Suprapubic skin (tissue), 4 donors: ENCODE data around the gene PTK6.

Experiments
- POLR2A ChIP-seq, 2 donors: fragments of 450-650 bp; IDR thresholded peaks; one replicate each; pipeline ENCODE4 v1.6.1; 2017; ENCODE audit warnings: antibody characterized with exemption in 2 of 2, mild to moderate bottlenecking in 2 of 2, moderate library complexity in 2 of 2
- POLR2AphosphoS5 ChIP-seq, 3 donors: sonication (generic); formaldehyde crosslinking; IDR thresholded peaks; one replicate each; pipeline ENCODE4 v1.6.1; 2017; ENCODE audit warnings: antibody characterized with exemption in 3 of 3
- TF ChIP-seq, protein P1 (sequence below), 2 donors: fragments of 200-600 bp in 1 of 2; fragments of 450-650 bp in 1 of 2; sonication (generic) in 1 of 2; IDR thresholded peaks; one replicate each; pipeline ENCODE4 v1.5.1; 2016 to 2019; ENCODE audit warnings: antibody characterized with exemption in 2 of 2, mild to moderate bottlenecking in 1 of 2, moderate library complexity in 1 of 2

DNA sequence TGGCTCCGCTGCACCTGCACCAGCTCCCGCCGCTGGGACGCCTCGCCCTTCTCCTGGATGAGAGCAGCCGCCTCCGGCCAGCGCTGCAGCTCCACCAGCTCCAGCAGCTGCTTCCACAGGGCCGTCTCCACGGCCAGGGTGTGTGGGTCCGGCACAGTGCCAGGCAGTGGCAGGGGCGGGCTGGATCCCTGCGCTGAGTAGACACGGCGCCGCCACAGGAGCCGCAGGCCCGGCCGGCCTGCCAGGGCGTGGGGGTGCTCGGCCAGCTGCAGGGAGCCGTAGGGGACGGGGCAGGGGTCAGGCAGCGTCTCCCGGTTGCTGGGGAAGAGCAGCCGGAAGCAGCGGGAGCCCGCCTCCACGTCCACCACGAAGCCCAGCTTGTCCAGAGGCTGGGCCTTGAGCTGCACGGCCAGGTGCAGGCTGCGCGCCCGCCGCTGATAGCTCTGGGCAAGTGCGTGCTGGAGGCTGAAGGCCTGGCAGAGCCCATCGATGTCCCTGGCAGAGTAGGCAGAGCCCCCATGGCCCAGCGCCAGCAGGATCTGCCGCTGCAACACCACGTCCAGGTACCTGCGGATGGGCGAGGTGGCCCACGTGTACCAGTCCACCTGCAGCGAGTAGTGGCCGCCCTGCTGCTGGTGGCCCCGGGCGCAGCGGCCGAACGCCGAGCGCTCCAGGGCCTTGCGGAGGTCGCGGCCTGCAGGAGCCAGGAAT, 26.2 kb upstream of the PTK6 start:
- TF ChIP-seq, protein P1, sequence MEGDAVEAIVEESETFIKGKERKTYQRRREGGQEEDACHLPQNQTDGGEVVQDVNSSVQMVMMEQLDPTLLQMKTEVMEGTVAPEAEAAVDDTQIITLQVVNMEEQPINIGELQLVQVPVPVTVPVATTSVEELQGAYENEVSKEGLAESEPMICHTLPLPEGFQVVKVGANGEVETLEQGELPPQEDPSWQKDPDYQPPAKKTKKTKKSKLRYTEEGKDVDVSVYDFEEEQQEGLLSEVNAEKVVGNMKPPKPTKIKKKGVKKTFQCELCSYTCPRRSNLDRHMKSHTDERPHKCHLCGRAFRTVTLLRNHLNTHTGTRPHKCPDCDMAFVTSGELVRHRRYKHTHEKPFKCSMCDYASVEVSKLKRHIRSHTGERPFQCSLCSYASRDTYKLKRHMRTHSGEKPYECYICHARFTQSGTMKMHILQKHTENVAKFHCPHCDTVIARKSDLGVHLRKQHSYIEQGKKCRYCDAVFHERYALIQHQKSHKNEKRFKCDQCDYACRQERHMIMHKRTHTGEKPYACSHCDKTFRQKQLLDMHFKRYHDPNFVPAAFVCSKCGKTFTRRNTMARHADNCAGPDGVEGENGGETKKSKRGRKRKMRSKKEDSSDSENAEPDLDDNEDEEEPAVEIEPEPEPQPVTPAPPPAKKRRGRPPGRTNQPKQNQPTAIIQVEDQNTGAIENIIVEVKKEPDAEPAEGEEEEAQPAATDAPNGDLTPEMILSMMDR (IDR thresholded peaks at IDR 0.05) = no peak
- no peak for TF ChIP-seq POLR2A (IDR thresholded peaks at IDR 0.05)
- no peak for TF ChIP-seq POLR2AphosphoS5 (IDR thresholded peaks at IDR 0.05)
